ENCODE measurements around the gene PIGL.

Gene PIGL

GRCh38 chr17:16352303-16352666 lies 135.3 kb downstream of the PIGL start:
- peak in 41 of 56 donors; percentile 10 to 76 (median 47) for DNase-seq

- peak in 36 of 56 donors; percentile 20 to 76 (median 52) for DNase-seq
These were observed 135.8 kb downstream of the PIGL start for GRCh38 chr17:16352667-16353316.

GRCh38 chr17:16353317-16354174 lies 136.5 kb downstream of the PIGL start, which contains the start of gene CENPV:
Gene CENPV (minus strand): TSS chr17:16353469. CDS start chr17:16353436, 33 bp downstream.
- DNase-seq, result peak in 35 of 56 donors; percentile 11 to 65 (median 38)

- DNase-seq, result no peak
These were observed 137.6 kb downstream of the PIGL start for GRCh38 chr17:16354585-16354984.

GRCh38 chr17:16358394-16358793 lies 141.4 kb downstream of the PIGL start:
- DNase-seq, result no peak

GRCh38 chr17:16361874-16362273 lies 144.9 kb downstream of the PIGL start:
- DNase-seq, result no peak

- peak in 49 of 56 donors; percentile 11 to 90 (median 53) for DNase-seq
These were observed 146.9 kb downstream of the PIGL start for GRCh38 chr17:16363749-16364536.

GRCh38 chr17:16364625-16365024 lies 147.6 kb downstream of the PIGL start:
- no peak for DNase-seq

GRCh38 chr17:16371742-16372141 lies 154.7 kb downstream of the PIGL start:
- no peak for DNase-seq

GRCh38 chr17:16374146-16374938 lies 157.3 kb downstream of the PIGL start:
- DNase-seq, result no peak
